Trophoblast cell (in vitro differentiated cells and primary cell): ENCODE data around the gene SNX32.

Experiments
- DNase-seq, 2 donors: peaks; one replicate each; pipeline ENCODE4 v3.0.0-alpha.2; 2016
- H2AFZ ChIP-seq: 2 replicates; pipeline ENCODE4 v1.6.1; 2013; ENCODE audit warnings: low read length, moderate library complexity, mild to moderate bottlenecking; ENCODE audit not compliant: insufficient read depth, poor library complexity
- H2AK5ac ChIP-seq: 2 replicates; pipeline ENCODE4 v1.6.1; 2013; ENCODE audit warnings: mild to moderate bottlenecking, low read length
- H2BK120ac ChIP-seq: 2 replicates; pipeline ENCODE4 v1.6.1; 2013; ENCODE audit warnings: low read length, mild to moderate bottlenecking, moderate library complexity; ENCODE audit not compliant: insufficient read depth, poor library complexity
- H2BK12ac ChIP-seq: 2 replicates; pipeline ENCODE4 v1.6.1; 2013; ENCODE audit warnings: mild to moderate bottlenecking, low read length, moderate library complexity
- H2BK5ac ChIP-seq: 2 replicates; pipeline ENCODE4 v1.6.1; 2013; ENCODE audit warnings: low read length, low read depth, moderate library complexity, mild to moderate bottlenecking; ENCODE audit not compliant: poor library complexity
- H3K14ac ChIP-seq: 2 replicates; pipeline ENCODE4 v1.6.1; 2013; ENCODE audit warnings: mild to moderate bottlenecking, low read length
- H3K18ac ChIP-seq: 2 replicates; pipeline ENCODE4 v1.6.1; 2013; ENCODE audit warnings: mild to moderate bottlenecking, low read length
- H3K23ac ChIP-seq: 2 replicates; pipeline ENCODE4 v1.6.1; 2013; ENCODE audit warnings: low read length
- H3K27ac ChIP-seq: 2 replicates; pipeline ENCODE4 v1.5.1; 2013; ENCODE audit warnings: low read depth, mild to moderate bottlenecking, inconsistent platforms, low read length, moderate library complexity
- H3K27me3 ChIP-seq: 2 replicates; pipeline ENCODE4 v1.6.1; 2013; ENCODE audit warnings: inconsistent platforms, mild to moderate bottlenecking, low read length, moderate library complexity; ENCODE audit not compliant: insufficient read depth
- H3K36me3 ChIP-seq, 2 experiments: 1 replicate in 1 of 2; 2 replicates in 1 of 2; pipeline ENCODE4 v1.6.1; 2013; ENCODE audit warnings: low read length in 2 of 2, mild to moderate bottlenecking in 2 of 2, moderate library complexity in 1 of 2; ENCODE audit not compliant: insufficient read depth in 2 of 2, control insufficient read depth in 1 of 2
- H3K4ac ChIP-seq: 2 replicates; pipeline ENCODE4 v1.6.1; 2013; ENCODE audit warnings: low read depth, mild to moderate bottlenecking, low read length, moderate library complexity
- H3K4me1 ChIP-seq, 2 experiments: 1 replicate in 1 of 2; 2 replicates in 1 of 2; pipeline ENCODE4 v1.6.1; 2013; ENCODE audit warnings: low read length in 2 of 2, mild to moderate bottlenecking in 2 of 2, moderate library complexity in 1 of 2; ENCODE audit not compliant: insufficient read depth in 2 of 2, control insufficient read depth in 1 of 2
- H3K4me2 ChIP-seq: 2 replicates; pipeline ENCODE4 v1.6.1; 2013; ENCODE audit warnings: inconsistent platforms, mild to moderate bottlenecking, low read length, moderate library complexity
- H3K4me3 ChIP-seq: 2 replicates; pipeline ENCODE4 v1.5.1; 2013; ENCODE audit warnings: mild to moderate bottlenecking, low read depth, low read length, inconsistent platforms
- H3K79me1 ChIP-seq: one replicate; pipeline ENCODE4 v1.6.1; 2013; ENCODE audit warnings: low read length
- H3K79me2 ChIP-seq: 2 replicates; pipeline ENCODE4 v1.6.1; 2013; ENCODE audit warnings: low read length, mild to moderate bottlenecking; ENCODE audit not compliant: control insufficient read depth, insufficient read depth, poor library complexity
- H3K9ac ChIP-seq: 2 replicates; pipeline ENCODE4 v1.6.1; 2013; ENCODE audit warnings: mild to moderate bottlenecking, low read length
- H3K9me3 ChIP-seq: 2 replicates; pipeline ENCODE4 v1.6.1; 2013; ENCODE audit warnings: low read depth, mild to moderate bottlenecking, control low read depth, inconsistent platforms, low read length; ENCODE audit not compliant: insufficient read depth
- H4K12ac ChIP-seq: 2 replicates; pipeline ENCODE4 v1.6.1; 2013; ENCODE audit warnings: low read depth, mild to moderate bottlenecking, low read length, moderate library complexity
- H4K8ac ChIP-seq: 2 replicates; pipeline ENCODE4 v1.6.1; 2013; ENCODE audit warnings: low read depth, mild to moderate bottlenecking, low read length, moderate library complexity
- H4K91ac ChIP-seq: one replicate; pipeline ENCODE4 v1.6.1; 2013; ENCODE audit warnings: low read depth, mild to moderate bottlenecking, low read length, moderate library complexity
- WGBS: extraction: QIAGEN DNeasy Blood & Tissue Kit; methylation state at CpG from one replicate; pipeline ENCODE4 v1.1.7; 2013; ENCODE audit warnings: missing lambda C conversion rate; ENCODE audit not compliant: insufficient read length, insufficient coverage; ENCODE audit errors: extremely low coverage; 5-methylcytosine and 5-hydroxymethylcytosine counted together

Gene SNX32

DNA sequence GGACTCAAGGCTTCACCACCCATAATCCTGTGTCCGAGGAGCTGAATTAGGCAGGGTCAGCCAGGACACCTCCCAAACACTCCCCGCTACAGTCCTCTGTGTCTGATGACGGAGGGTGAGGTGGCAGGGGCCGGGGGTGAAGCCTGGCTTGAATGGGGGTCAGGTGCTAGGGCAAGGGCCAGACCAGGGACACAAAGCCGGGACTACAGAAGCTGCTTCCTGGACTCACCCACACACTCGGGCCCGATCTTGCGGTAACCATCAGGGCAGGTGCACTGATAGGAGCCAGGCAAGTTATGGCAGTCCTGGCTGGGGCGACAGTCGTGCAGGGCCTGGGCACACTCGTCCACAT, 36.5 kb downstream of the SNX32 start:
- H3K79me2 ChIP-seq, result peaks cover 9% of the 10 kb centered on the region
- H3K36me3 ChIP-seq, result peaks cover 40 to 52% of the 10 kb centered on the region in 2 experiments
- H3K14ac ChIP-seq, result no peak overlapping the region
- H3K4me2 ChIP-seq, result no peak overlapping the region
- peaks cover 13% of the 10 kb centered on the region for H3K79me1 ChIP-seq
- no peak overlapping the region for H2BK120ac ChIP-seq
- peaks cover 10 to 14% of the 10 kb centered on the region in 2 experiments for H3K4me1 ChIP-seq
- H3K9ac ChIP-seq, result no peak overlapping the region
- DNase-seq, result no peak
- no peak overlapping the region for H2AFZ ChIP-seq
- no CpG with 5 or more reads among the region's 11 CpGs for WGBS
- H3K4ac ChIP-seq, result no peak overlapping the region
- H3K9me3 ChIP-seq, result no peaks in the 10 kb centered on the region
- no peak overlapping the region for H2BK12ac ChIP-seq
- H2AK5ac ChIP-seq, result no peak overlapping the region
- H3K18ac ChIP-seq, result no peak overlapping the region
- H3K27ac ChIP-seq, result no peak overlapping the region
- peak overlapping the region; percentile 14 for H3K4me3 ChIP-seq
- no peaks in the 10 kb centered on the region for H3K27me3 ChIP-seq
- H4K12ac ChIP-seq, result no peak overlapping the region
- no peak overlapping the region for H2BK5ac ChIP-seq
- no peak overlapping the region for H4K91ac ChIP-seq
- no peak overlapping the region for H3K23ac ChIP-seq
- H4K8ac ChIP-seq, result no peak overlapping the region

- H3K4ac ChIP-seq, result no peak overlapping the region
- H4K12ac ChIP-seq, result no peak overlapping the region
- peaks cover 33 to 45% of the 10 kb centered on the region in 2 experiments for H3K36me3 ChIP-seq
- H3K23ac ChIP-seq, result no peak overlapping the region
- DNase-seq, result no peak
- H3K9me3 ChIP-seq, result no peaks in the 10 kb centered on the region
- H2BK12ac ChIP-seq, result no peak overlapping the region
- no peak overlapping the region for H3K18ac ChIP-seq
- peaks cover 10 to 14% of the 10 kb centered on the region in 2 experiments for H3K4me1 ChIP-seq
- H3K79me2 ChIP-seq, result peaks cover 9% of the 10 kb centered on the region
- no peak overlapping the region for H2AFZ ChIP-seq
- H3K9ac ChIP-seq, result no peak overlapping the region
- H3K27ac ChIP-seq, result no peak overlapping the region
- peak overlapping the region; percentile 71 for H3K4me2 ChIP-seq
- no peak overlapping the region for H2AK5ac ChIP-seq
- H3K27me3 ChIP-seq, result no peaks in the 10 kb centered on the region
- H3K4me3 ChIP-seq, result peak overlapping the region; percentile 14
- H4K8ac ChIP-seq, result no peak overlapping the region
- peaks cover 13% of the 10 kb centered on the region for H3K79me1 ChIP-seq
- no CpG with 5 or more reads among the region's 24 CpGs for WGBS
- H4K91ac ChIP-seq, result no peak overlapping the region
- no peak overlapping the region for H2BK5ac ChIP-seq
- no peak overlapping the region for H3K14ac ChIP-seq
- no peak overlapping the region for H2BK120ac ChIP-seq
Observed at GRCh38 chr11:65870706-65871681, 37.2 kb downstream of the SNX32 start.

DNA sequence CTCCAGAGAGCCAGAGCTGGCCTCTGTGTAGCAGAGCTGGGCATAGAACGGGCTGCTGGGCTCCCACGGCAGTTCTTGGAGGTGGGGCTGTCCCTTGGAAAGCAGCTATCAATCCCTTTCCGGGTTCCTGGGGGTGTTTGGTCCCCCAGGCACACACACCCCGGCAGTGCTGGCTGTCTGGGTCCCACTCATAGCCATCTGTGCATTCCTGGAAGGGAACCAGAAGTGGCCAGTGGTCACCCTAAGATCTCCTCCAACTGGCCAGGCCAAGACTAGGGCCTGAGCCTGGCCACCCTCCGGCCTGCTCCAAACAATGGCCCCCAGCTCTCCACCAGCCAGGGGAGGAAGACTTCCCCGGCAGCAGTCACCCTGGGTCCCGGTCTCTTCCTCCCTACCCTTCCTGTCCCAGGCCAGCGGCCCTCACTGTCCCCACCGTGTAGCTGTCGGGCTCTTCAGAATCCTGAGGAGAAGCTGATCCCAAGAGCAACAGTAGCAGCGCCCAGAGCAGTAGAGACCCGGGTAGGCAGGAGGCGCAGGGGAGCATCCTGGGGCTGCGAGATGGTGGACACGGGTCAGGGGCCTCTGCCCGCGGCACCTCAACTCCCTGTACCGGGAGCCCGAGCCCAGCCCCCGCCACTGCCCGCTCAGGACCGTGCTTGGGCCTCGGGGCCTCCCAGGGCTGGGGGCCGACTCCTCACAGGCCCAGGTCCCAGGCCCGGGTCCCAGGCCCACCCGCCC, 38.2 kb downstream of the SNX32 start:
- Histone ChIP-seq H3K4me3 (peak overlapping the region; percentile 85), H2AK5ac (peak overlapping the region; percentile 91), H3K79me1 (peaks cover 13% of the 10 kb centered on the region), H4K8ac (peak overlapping the region; percentile 89), H4K91ac (peak overlapping the region; percentile 93), H2BK12ac (peak overlapping the region; percentile 25), H3K27ac (peak overlapping the region; percentile 44), H2BK120ac (peak overlapping the region; percentile 45), H3K27me3 (no peaks in the 10 kb centered on the region), H3K23ac (no peak overlapping the region), H4K12ac (peak overlapping the region; percentile 61), H3K9me3 (no peaks in the 10 kb centered on the region), H3K79me2 (peaks cover 9% of the 10 kb centered on the region), H3K14ac (peak overlapping the region; percentile 83), H3K36me3 (peaks cover 25 to 37% of the 10 kb centered on the region in 2 experiments), H2AFZ (no peak overlapping the region), H3K4me1 (peaks cover 10 to 14% of the 10 kb centered on the region in 2 experiments), H2BK5ac (peak overlapping the region; percentile 36), H3K4me2 (peak overlapping the region; percentile 71), H3K9ac (peak overlapping the region; percentile 71), H3K4ac (peak overlapping the region; percentile 30), H3K18ac (peak overlapping the region; percentile 60)
- no peak for DNase-seq
- WGBS, result no CpG with 5 or more reads among the region's 26 CpGs

DNA sequence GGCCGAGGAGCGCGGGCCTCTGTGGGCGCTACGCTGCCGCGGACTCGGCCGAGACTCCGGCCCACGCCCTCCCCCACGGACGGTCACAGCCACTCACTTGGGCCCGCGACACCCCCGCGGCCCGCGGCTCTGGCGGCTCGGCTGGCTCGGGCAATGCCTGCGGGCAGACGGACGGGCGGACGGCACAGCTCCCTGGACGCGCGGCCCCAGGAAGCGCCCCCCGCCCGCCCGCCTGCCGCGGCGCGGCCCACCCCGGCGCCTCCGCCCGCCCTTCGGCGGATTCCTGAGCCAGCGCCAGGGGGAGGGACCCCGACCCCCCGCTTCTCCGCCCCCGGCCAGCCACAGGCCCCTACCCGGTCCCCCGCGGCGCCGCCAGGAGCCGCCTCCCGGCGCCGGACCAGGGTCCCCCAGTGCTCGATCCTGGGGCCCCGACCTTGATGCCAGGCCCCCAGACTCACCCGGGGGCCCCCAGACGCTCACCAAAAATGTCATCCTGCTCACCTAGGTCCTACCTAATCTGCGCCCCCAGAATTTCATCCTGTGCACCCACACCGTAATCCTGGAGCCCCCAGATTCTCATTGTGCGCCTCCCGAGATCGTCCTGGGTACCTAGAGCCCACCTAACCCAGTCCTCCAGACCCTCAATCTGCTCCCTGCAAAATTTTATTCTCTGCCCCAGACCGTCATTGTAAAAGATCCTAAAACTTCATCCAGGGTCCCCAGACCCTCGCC, 39.0 kb downstream of the SNX32 start, which contains the start of gene EFEMP2:
EFEMP2 (minus strand) TSS at position 215 of the 732 bp plus-strand sequence. CDS start 446 bp downstream, outside the sequence.
- H2AK5ac ChIP-seq, result peak within 1 kb of the TSS; percentile 91
- peak within 1 kb of the TSS; percentile 77 for H3K9ac ChIP-seq
- H3K4me3 ChIP-seq, result peak within 1 kb of the TSS; percentile 85
- H3K4me1 ChIP-seq, result peaks cover 9 to 13% of the 10 kb centered on the region in 2 experiments
- no peaks in the 10 kb centered on the region for H3K27me3 ChIP-seq
- H4K8ac ChIP-seq, result peak within 1 kb of the TSS; percentile 92
- WGBS, result no CpG with 5 or more reads among the region's 69 CpGs
- peak within 1 kb of the TSS; percentile 92 for H4K12ac ChIP-seq
- H3K14ac ChIP-seq, result peak within 1 kb of the TSS; percentile 88
- no peaks in the 10 kb centered on the region for H3K9me3 ChIP-seq
- DNase-seq, result peak in 1 of 2 donors; percentile 52
- H3K27ac ChIP-seq, result peak within 1 kb of the TSS; percentile 68
- H3K4ac ChIP-seq, result peak within 1 kb of the TSS; percentile 80
- peak within 1 kb of the TSS; percentile 71 for H2BK5ac ChIP-seq
- H3K23ac ChIP-seq, result peak within 1 kb of the TSS; percentile 34
- peak within 1 kb of the TSS; percentile 99 for H3K4me2 ChIP-seq
- peaks cover 13% of the 10 kb centered on the region for H3K79me1 ChIP-seq
- peaks cover 9% of the 10 kb centered on the region for H3K79me2 ChIP-seq
- H3K18ac ChIP-seq, result peak within 1 kb of the TSS; percentile 97
- peaks cover 19 to 32% of the 10 kb centered on the region in 2 experiments for H3K36me3 ChIP-seq
- H2BK120ac ChIP-seq, result peak within 1 kb of the TSS; percentile 45
- peak within 1 kb of the TSS; percentile 93 for H4K91ac ChIP-seq
- peak within 1 kb of the TSS; percentile 25 for H2BK12ac ChIP-seq
- H2AFZ ChIP-seq, result peak within 1 kb of the TSS; percentile 73
